Right kidney (tissue), 1 donor: ENCODE results near the gene CGNL1.

Experiments
- DNase-seq: peaks from one replicate; pipeline ENCODE4 v3.0.0-alpha.2; 2016

CGNL1 gene

DNA sequence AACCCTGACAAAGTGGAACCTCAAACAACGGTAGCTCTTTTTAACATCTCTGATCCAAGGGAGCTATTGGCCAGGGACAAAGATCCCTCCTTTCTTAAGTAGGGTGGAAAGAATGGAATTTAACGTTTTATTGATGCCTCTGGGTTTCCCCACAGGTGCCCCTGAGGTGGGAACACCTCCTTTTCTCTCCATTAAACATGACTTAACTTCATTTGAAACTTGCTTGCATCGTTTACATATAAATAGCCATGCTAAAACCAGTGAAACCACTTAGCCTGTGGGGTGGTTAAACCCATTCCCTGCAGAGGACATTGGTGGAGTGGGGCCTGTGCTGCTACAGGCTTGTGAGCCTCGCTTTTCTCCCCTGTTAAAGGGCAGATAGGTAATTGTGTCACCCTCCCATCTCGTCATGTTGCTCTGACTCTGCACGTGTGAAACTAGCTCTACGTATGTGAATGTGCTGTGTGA is 9.7 kb downstream of the CGNL1 start:
- no peak for DNase-seq

DNA sequence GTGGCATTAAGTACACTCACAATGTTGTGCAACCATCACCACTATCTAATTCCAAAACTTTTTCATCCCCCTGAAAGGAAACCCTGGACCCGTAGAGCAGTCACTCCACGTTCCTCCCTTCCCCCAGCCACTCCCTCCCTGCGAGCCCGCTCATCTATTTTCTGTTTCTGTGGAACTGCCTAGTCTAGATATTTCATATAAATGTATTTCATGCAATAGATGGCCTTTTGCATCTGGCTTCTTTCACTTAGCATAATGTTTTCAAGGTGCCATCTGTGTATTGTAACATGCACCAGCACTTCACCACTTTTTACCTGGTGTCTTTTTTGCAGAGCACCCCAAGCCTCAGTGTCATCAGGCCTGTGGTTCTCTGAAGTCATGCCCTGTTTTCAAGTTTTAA is 10.7 kb downstream of the CGNL1 start:
- DNase-seq: no peak

DNA sequence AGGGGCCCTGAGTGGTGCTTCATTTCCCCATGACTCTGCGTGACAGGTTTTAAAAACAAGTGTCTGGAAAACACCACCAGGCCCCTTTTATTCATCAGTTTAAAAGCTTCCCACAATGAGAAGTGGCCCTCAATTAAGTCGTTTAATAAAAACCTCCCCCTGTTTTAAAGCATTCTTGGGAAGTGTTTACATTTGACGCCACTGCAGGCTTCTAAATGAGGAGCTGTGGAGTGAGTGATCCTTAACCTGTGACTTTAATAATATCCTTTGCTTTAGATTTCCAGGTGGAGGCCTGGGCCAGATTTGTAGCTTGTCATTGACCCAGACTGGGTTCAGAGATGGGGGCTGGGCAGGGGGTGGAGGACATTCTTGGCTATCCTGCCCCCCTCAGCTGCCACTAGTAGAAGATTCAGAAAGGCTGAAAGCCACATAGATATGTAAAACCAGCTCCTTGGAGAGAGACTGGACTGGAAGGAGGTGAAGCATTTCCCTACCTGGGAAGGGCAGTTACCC is 11.3 kb downstream of the CGNL1 start:
- peak; percentile 65 for DNase-seq

DNA sequence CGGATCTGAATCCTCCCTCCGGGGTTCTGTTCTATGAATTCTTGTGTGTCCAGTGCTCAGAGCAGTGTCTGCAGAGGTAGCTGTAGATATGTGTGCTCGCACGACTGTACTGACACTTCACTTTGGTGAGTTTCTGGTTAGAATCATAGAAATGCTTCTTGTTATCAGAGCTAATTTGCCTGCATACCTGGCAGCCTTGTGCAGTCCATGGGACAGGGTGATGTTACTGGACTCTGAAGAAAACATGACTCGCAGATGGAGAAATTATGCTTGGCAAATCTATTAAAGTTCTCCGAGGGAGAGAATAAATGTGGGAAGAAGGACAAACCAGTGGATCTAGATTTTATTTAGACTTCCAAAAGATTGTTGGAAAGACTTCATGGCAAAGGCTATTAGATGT is 12.2 kb downstream of the CGNL1 start:
- DNase-seq: no peak

DNA sequence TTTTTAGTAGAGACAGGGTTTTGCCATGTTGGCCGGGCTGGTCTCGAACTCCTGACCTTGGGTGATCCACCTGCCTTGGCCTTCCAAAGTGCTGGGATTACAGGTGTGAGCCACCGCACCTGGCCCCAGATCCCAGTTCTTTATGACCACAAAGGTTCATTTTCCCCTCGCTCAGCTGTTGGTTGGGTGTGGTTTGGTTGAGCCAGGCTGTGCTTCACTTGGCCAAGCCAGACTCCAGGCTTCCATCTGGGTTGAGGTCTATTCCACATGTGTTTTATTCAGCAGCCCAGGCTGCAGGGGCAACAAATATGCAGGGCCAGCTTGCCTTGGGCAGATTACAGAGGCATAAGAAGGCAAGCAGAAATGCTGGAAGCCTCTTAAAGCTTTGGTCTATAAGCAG is 13.7 kb downstream of the CGNL1 start:
- no peak for DNase-seq

DNA sequence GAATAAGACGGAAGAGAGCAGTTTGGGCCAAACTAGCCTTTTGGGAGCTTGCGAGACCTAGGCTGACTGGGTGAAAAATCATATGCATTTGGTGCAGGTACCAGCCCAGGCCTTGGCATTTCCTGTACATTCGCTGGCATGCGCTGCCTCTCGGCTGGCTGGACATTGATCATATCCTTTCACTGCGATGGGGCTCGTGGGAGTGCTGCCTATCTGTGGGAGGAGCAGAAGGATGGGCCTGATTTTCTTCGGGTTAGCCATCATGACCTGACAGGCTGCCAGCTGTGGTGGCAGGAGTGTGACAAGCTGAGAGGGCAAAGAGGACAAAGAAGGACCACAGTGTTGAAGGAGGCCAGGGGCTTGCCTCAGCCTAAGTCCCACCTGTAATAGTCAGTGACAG is 14.3 kb downstream of the CGNL1 start:
- no peak for DNase-seq

DNA sequence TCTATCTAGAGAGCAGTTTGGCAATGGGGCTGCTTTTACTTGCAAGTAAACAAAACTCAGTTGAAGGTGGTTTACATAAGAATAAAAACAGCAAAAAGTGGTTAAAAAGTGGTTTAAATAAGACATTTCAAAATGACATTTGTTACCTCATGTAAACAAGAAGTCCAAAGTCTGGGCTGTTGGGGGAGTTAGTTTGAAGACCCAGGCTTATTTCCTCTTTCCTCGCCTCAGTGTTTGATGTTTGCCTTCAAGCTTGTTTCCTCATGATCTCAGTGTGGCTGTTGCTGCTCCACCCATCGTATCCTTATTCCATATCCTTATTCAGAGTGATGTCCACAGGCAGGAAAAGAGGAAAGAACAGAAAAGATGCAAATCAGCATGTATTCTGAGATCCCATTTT is 15.2 kb downstream of the CGNL1 start:
- DNase-seq: no peak

DNA sequence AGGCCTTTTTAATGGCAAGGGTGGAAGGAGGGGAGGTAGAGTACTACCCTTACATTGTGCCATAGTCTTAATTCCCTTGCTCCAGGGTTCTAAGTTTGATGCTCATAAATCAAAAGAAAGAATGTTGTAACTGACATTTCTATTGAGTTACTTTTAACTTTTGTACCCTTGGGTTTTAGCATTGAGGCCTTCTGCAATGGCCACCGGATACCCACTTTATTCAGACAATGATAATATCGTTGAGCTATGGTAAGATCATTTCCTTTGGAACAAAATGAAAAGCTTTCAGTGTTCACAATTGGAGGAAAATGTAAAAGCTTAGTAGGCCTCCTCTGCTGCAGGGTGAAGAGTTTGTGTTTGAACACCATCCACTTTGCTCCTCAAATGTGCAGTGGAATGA is 16.8 kb downstream of the CGNL1 start:
- no peak for DNase-seq

DNA sequence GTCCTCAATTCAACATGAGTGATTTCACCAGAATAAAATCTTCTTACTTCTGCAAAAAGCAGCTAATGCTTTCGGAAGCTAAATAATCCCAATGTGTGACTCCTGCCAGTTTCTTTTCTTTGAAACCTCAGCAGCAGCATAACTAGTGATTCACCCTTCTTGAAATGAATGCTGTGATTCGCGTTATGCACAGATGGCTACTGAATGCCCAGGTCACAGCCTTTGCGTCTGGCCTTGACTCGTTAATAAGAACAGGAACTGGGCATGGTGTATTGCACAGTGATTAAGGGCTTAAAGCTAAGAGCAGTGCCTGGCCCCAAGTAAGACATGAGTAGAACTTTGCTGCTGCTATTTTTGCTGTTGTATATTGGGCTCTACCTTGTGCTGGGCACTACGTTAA is 19.0 kb downstream of the CGNL1 start:
- DNase-seq: no peak

DNA sequence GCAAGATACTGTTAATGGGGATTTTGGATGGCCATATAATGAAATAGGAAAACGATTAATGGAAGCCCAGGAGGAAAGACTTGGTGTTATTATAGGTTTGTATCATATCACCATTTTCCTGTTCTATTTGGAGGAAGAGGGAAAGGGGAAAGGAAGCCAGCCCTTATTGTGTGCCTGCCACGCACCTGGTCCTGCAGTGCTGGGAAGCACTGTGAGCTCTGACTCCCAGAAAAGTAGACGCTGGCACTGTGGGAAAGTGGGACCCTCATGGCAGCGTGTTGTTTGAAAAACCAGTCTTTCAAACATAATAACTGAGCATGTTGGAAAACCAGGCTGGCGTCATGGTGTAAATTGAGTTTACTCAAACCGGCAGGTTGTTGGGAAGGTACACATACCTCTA is 22.0 kb downstream of the CGNL1 start:
- no peak for DNase-seq

DNA sequence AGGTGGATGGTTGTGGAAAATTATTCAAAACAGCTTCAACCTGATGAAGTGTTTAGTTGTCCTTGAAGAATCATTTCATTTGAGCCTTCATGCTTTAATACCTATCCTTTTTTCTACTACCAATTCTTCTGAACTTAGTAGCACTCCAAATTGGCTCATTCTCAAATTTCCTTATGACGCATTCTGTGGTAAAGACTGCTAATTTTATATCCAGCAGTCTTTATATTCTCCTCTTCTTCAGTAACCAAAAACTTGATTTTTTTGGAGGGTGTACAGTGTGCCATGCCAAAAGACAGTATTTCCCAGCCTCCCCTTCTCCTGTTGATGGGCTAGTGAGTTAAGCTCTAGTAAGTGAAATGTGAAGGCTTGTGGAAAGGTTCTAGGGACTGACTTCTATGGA is 25.2 kb downstream of the CGNL1 start:
- DNase-seq: no peak

DNA sequence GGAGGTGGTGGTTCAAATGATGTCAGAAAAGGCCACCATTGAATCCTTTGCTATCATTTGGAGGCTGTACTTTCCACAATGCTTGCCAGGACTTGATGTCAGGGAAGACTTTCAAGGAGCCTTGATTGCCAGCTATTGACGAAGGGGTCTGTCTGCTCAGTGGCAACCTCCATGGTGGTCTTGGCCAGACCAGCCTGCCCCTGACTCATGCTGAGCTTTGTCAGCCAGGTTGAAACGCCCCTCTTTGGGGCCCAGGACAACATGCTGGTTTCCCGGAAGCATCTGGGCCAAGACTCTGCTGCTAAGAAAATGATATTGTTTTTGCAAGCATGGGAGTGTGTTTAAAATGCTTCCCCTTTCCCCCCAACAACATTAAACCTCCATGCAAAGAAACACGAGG is 26.7 kb downstream of the CGNL1 start:
- no peak for DNase-seq

DNA sequence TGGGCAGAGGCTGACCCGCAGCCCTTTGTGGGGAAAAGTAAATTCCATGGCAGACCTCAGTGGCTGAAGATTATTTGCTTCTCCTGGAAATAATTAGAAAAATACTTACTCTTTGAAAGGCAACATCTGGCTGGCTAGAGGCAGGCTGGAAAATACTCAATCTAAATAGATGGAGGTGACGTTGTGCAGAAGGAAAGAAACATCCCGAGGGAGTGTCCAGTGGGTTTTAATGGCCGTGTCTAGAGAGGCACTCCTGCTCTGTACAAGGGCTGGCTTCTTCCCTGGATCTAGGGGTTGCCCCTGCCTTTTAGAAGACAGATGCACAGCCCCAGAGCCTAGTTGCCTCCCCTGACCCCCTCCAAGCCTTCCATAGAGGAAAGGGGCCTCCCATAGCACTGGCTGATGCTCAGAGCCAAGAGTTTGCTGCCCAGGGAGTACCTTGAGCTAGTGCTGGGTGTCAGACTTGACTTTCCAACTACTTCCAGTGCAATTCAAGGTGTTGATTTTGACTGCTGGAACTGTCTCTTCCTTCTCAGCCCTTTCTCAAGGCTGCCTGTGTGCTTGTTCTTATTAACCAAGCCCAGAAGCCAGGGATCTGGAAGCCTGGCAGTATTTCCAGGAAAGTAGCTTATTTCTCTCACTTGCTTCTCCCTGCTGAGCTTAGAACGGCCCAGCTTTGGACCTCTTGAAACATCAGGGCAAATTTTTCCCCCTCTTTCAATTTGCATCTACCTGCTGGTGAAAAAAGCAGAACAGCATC is 27.4 kb downstream of the CGNL1 start:
- DNase-seq: no peak

DNA sequence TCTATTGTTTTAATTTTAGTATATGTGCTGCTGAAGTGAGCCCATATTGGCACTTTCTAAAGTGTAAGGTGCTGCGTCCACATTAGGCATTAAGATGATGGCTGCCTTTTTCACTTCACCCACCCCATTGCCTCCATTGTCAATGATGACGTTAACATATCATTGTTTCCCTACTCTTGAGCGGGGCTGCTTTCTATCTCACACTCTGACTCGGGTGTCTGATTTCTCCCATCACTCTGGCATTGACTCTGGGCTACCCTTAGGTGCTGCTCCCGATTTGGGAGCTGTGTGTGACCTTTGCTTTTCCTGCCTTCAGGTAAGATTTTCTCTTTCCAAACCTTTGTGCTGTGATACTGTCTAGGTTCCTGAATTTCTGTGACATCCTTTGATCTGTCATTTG is 28.8 kb downstream of the CGNL1 start:
- DNase-seq: no peak

DNA sequence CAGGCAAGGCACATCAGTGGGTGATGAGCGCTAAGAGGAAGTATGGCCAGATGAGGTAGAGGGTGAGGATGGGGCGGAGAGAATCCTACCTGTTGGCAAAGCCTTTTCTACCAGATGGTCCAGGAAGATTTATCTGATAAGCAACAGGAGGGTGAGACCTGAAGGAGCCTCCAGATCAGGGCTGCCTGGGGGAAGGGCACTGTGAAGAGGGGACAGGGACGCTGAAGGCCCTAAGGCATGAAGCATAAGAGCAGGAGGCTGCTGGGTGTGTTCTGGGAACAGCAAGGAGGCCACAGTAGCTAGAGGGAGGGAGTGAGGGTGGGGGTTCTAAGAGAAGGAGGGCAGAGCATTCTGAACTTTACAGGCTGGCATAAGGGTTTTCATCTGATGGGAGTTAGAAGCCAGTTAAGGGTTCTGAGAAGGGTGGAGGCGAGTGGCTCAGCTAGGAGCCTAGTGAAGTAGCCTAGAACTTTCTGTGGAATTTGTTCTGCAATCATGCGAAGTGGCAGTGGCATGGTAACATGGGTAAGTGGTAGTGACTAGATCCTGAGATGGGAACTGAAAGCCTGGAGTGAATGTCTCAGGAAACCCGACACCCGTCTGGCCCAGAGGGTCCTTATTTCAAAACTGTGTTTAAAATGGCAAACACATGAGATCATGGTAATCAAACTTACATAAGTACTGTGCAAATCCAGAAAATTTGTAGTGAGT is 29.9 kb downstream of the CGNL1 start:
- no peak for DNase-seq

DNA sequence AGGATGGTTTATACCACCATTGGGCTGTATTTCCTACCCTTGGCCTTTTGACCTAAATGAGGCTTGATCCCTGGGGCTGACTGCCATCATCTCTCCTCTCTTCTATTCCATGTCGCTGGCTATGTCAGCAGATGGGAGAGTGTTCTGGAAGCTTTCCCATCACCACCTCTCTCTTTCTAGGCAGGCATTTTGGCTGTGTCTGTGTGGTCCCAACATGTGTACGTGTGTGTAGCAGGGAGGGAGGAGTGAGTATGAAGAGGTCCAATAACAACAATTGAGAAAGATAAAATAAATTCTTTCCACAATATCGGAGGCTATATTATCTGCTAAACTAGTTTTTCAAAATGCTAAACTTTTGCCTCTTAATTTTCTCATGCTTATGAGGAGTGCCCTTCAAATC is 34.1 kb downstream of the CGNL1 start:
- no peak for DNase-seq

DNA sequence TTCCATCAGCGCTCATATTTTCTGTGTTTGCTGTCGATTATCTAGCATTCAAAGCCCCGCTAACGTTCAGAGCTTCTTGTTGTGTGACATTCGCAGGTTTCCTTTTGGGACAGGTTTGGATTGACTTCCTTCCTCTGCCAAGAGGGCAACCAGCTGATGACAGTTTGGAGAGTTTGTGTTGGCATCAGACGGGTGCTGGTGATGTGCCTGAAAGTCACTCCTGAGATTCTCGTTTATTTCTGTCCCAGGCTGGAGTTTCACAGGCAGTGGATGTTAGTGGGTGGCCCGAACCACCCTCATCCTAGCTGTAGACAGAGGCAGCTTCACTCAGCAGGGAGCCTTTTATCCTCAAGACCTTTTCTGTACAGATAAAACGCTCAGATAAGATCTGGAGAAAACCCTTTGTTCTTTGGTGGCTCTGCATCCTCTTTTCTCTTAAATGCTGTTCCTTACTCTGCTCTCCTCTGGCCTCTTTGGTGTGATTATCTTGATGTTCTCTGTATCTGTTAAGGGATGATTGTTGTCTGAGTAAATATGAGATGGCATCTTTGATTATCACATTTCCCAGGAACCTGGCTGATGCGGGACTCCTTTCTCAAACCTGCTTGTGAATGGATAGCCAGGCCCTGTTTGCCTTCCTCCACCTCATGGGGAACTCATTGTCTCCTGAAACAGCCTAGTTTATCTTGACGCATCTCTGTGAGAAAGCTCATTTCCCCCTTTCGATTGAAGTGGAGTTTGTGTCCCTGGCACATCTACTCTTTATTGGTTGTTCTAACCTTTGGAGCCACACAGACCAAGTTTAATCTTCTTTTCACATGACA is 35.9 kb downstream of the CGNL1 start:
- DNase-seq: no peak

DNA sequence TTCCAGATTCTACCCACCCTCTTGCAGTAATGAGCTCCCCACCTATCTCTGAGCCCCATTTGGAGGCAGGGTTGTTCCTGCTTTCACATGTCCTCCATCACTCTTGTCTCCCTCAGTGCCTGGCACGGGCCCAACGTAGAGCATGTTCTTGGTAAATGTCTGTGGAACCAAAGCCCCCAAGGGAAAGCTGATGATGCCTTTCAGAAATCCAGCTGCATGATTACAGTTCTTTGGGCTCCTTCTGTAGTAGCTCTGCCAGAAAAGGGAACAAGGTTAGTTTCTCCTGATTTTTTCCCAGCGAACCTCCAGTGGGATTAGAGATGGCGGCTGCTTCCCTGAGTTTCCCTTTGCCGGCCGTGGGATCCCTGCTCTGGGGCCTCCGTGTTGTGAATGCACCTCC is 39.3 kb downstream of the CGNL1 start:
- DNase-seq: no peak

DNA sequence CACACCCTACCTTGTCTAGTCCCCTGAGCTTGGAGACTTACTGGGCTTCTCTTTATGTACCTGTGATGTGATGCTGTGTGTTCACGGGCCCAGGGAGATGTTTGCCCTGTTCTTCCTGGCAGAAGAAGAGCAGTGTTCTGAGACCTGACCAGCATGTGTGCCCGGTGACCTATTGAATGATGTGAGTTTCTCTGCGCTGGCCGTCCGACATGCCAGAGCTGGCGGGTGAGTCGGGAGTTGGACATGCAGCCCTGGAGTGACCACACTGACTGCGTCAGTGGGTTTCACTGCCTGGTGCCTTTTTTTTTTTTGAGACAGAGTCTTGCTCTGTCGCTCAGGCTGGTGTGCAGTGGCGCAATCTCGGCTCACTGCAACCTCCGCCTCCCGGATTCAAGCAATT is 42.3 kb downstream of the CGNL1 start:
- DNase-seq: peak; percentile 31

DNA sequence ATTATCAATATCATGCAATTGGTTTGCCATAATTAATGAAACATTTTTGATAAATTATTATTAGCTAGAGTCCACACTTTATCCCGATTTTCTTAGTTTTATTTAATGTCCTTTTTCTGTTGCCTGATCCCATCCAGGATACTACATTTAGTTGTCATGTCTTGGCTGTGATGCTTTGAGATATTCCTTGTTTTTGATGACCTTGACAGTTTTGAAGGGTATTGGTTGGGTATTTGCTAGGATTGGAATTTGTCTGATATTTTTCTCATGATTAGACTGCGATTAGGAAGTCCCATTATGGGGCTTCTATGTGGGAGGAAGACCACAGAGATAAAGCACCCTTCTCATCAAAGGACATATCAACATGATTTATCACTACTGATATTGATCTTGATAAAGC is 43.0 kb downstream of the CGNL1 start:
- no peak for DNase-seq

DNA sequence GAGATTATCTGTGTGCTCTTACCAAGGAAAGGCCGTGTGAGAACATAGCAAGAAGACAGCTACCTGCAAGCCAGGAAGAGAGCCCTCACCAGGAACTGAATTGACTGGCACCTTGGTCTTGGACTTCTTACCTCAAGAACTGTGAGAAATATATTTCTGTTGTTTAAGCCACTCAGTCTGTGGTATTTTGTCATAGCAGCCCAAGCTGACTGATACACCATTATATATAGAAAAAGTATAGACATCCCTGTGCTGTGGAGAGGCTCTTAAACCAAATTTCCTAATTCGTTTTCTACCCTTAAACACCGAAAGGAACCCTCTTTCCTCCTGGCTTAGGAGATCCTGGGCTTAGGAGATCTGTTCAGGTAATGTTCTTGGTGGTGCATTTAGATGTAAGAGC is 44.8 kb downstream of the CGNL1 start:
- DNase-seq: no peak

DNA sequence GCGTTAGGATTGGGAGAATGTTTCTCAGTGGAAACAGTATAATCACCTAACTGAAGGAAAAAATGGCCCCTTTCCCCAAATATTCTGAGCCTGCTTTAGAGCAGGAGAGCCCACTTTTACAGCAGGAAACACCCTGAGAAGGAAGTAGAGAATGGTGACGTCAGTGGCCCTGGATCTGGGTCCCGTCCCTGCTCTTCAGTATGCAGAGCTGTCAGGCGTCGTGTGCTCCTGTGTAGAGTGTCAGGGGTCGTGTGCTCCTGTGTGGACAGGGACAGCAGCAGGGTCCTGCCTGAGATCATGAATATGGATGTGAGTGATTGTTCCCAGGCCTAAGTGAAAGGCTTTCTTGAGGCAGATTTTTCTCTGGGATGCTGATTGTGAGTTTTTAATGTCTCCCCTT is 45.2 kb downstream of the CGNL1 start:
- DNase-seq: peak; percentile 41

DNA sequence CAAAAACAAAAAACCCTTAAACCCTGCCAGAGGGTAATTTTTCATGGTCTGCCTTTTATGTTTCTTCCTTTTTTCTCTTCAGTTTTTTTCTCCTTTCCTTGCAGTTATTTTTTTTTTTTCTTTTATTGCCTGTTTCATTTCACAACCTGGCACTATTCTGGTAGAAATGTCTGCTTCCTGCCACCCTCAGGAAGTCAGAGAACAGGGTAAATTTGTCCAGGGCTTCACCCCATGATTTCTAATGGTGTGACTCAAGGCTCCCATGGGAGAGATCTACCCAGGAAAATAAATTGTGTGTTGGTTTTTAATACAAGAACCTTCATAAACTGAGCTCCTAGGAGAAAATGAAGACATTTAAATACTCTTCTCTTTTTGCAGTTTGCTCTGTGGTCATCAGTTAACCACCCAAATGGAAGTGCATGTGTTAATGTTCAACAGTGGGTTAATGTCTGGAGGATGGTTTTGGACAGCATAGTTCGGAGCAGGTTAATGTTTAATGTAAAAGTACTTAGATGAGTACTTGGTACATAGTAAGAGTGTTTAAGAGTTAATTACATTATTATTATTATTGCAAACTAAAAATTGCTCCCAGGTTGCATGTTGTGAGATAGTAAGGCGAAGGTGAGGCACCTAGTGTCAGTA is 45.9 kb downstream of the CGNL1 start:
- DNase-seq: no peak
